Neural cell (in vitro differentiated cells): Measurements from ENCODE around the gene ANGPTL3. TPM values are rescaled to one million over a fixed set of nuclear protein-coding genes. Genes with fewer than 3 reads are reported as not detected.

Experiments
- H2AFZ ChIP-seq: fragments of 200-600, 300-800 bp; sonication (generic), shearing (Covaris generic); 2 replicates; pipeline ENCODE4 v1.6.0; 2014; ENCODE audit warnings: low read depth, mild to moderate bottlenecking, antibody characterized with exemption, low read length, moderate library complexity
- H3F3A ChIP-seq: fragments of 200-600 bp; shearing (Covaris generic); 2 replicates; pipeline ENCODE4 v1.6.1; 2016; ENCODE audit warnings: mild to moderate bottlenecking, moderate library complexity, mixed read lengths, antibody characterized with exemption, low read length; ENCODE audit not compliant: insufficient read depth, poor library complexity, severe bottlenecking
- H3K27ac ChIP-seq: fragments of 200-600, 300-800 bp; sonication (generic), shearing (Covaris generic); 2 replicates; pipeline ENCODE4 v1.5.1; 2014; ENCODE audit warnings: mild to moderate bottlenecking, low read length, moderate library complexity
- H3K27me3 ChIP-seq: fragments of 300-800, 200-600 bp; sonication (generic), shearing (Covaris generic); 2 replicates; pipeline ENCODE4 v1.6.0; 2014; ENCODE audit warnings: mild to moderate bottlenecking, low read depth, low read length, moderate library complexity; ENCODE audit not compliant: insufficient read depth
- H3K36me3 ChIP-seq: fragments of 300-800, 200-600 bp; sonication (generic), shearing (Covaris generic); 2 replicates; pipeline ENCODE4 v1.5.1; 2014; ENCODE audit warnings: mild to moderate bottlenecking, antibody characterized with exemption, low read length, moderate library complexity; ENCODE audit not compliant: insufficient read depth
- H3K4me2 ChIP-seq: fragments of 300-800, 200-600 bp; sonication (generic), shearing (Covaris generic); 2 replicates; pipeline ENCODE4 v1.6.0; 2014; ENCODE audit warnings: mild to moderate bottlenecking, low read length
- H3K4me3 ChIP-seq: fragments of 300-800, 200-600 bp; sonication (generic), shearing (Covaris generic); 2 replicates; pipeline ENCODE4 v1.5.1; 2014; ENCODE audit warnings: mild to moderate bottlenecking, low read length, moderate library complexity
- H3K79me2 ChIP-seq: fragments of 200-600 bp; shearing (Covaris generic); replicated peaks from 2 replicates; pipeline ENCODE4 v1.6.0; 2014; ENCODE audit warnings: mild to moderate bottlenecking, low read length, moderate library complexity; ENCODE audit not compliant: insufficient read depth
- H3K9ac ChIP-seq: fragments of 300-800, 200-600 bp; sonication (generic), shearing (Covaris generic); 2 replicates; pipeline ENCODE4 v1.6.1; 2016; ENCODE audit warnings: mild to moderate bottlenecking, low read length, mixed read lengths
- H3K9me2 ChIP-seq: fragments of 200-600 bp; shearing (Covaris generic); 2 replicates; pipeline ENCODE4 v1.6.1; 2016; ENCODE audit warnings: mild to moderate bottlenecking, low read length, mixed read lengths; ENCODE audit not compliant: insufficient read depth
- H3K9me3 ChIP-seq: fragments of 200-600, 300-800 bp; sonication (generic), shearing (Covaris generic); 2 replicates; pipeline ENCODE4 v1.6.1; 2016; ENCODE audit warnings: mild to moderate bottlenecking, mixed run types, low read length, moderate library complexity, mixed read lengths
- H4K20me1 ChIP-seq: fragments of 200-600 bp; shearing (Covaris generic); 2 replicates; pipeline ENCODE4 v1.6.1; 2016; ENCODE audit warnings: mild to moderate bottlenecking, mixed run types; ENCODE audit not compliant: insufficient read depth
- CTCF ChIP-seq: fragments of 450-650 bp; IDR thresholded peaks from 2 replicates; pipeline ENCODE4 v1.5.1; 2014; ENCODE audit warnings: antibody characterized with exemption, mild to moderate bottlenecking, moderate library complexity; ENCODE audit not compliant: poor library complexity, severe bottlenecking
- EP300 ChIP-seq: fragments of 450-650 bp; conservative IDR thresholded peaks from 2 replicates; pipeline ENCODE4 v1.6.1; 2014; ENCODE audit warnings: antibody characterized with exemption, mild to moderate bottlenecking, moderate library complexity; ENCODE audit not compliant: poor library complexity, severe bottlenecking
- EZH2 ChIP-seq: fragments of 200-600, 300-800 bp; shearing (Covaris generic), sonication (generic); IDR thresholded peaks from 2 replicates; pipeline ENCODE4 v1.6.1; 2014; ENCODE audit warnings: antibody characterized with exemption, low read length, borderline replicate concordance, mild to moderate bottlenecking; ENCODE audit not compliant: insufficient read depth, poor library complexity, severe bottlenecking
- MXI1 ChIP-seq: fragments of 450-650 bp; conservative IDR thresholded peaks from 2 replicates; pipeline ENCODE4 v1.6.1; 2014; ENCODE audit warnings: antibody characterized with exemption, mild to moderate bottlenecking; ENCODE audit not compliant: poor library complexity, severe bottlenecking
- POLR2AphosphoS5 ChIP-seq: IDR thresholded peaks from 2 replicates; pipeline ENCODE4 v1.6.1; 2012
- RAD21 ChIP-seq: fragments of 450-650 bp; conservative IDR thresholded peaks from 2 replicates; pipeline ENCODE4 v1.6.1; 2014; ENCODE audit warnings: antibody characterized with exemption, mild to moderate bottlenecking, moderate library complexity
- SMC3 ChIP-seq: fragments of 450-650 bp; conservative IDR thresholded peaks from 2 replicates; pipeline ENCODE4 v1.6.1; 2014; ENCODE audit warnings: antibody characterized with exemption, mild to moderate bottlenecking, moderate library complexity; ENCODE audit not compliant: poor library complexity
- TAF1 ChIP-seq: IDR thresholded peaks from 2 replicates; pipeline ENCODE4 v1.6.1; 2012; ENCODE audit warnings: low read depth
- polyA plus RNA-seq: library from polyadenylated mRNA; depleted of rRNA; stranded (reverse); fragments of >200 nt; gene quantifications from 2 replicates; pipeline ENCODE4 v1.2.3, GENCODE V29; 2014
- TF ChIP-seq, protein P1 (sequence below): IDR thresholded peaks from 2 replicates; pipeline ENCODE4 v1.6.1; 2012; ENCODE audit warnings: borderline replicate concordance

Gene ANGPTL3
- polyA plus RNA-seq, 1 donor from 2014 or later = not detected

- Histone ChIP-seq H3K79me2 (no peaks in the 10 kb centered on the region), H3K9me2 (no peaks in the 10 kb centered on the region), H3K4me3 (no peak overlapping the region), H2AFZ (no peak overlapping the region), H3K9me3 (no peaks in the 10 kb centered on the region), H3K9ac (no peak overlapping the region), H3K27me3 (no peaks in the 10 kb centered on the region), H3K4me2 (no peak overlapping the region), H4K20me1 (no peaks in the 10 kb centered on the region), H3F3A (no peaks in the 10 kb centered on the region), H3K27ac (no peak overlapping the region), H3K36me3 (no peaks in the 10 kb centered on the region)
- TF ChIP-seq RAD21 = no peak
- no peak for TF ChIP-seq POLR2AphosphoS5
- no peak for TF ChIP-seq EP300
- no peak for TF ChIP-seq EZH2
- TF ChIP-seq, protein P1, sequence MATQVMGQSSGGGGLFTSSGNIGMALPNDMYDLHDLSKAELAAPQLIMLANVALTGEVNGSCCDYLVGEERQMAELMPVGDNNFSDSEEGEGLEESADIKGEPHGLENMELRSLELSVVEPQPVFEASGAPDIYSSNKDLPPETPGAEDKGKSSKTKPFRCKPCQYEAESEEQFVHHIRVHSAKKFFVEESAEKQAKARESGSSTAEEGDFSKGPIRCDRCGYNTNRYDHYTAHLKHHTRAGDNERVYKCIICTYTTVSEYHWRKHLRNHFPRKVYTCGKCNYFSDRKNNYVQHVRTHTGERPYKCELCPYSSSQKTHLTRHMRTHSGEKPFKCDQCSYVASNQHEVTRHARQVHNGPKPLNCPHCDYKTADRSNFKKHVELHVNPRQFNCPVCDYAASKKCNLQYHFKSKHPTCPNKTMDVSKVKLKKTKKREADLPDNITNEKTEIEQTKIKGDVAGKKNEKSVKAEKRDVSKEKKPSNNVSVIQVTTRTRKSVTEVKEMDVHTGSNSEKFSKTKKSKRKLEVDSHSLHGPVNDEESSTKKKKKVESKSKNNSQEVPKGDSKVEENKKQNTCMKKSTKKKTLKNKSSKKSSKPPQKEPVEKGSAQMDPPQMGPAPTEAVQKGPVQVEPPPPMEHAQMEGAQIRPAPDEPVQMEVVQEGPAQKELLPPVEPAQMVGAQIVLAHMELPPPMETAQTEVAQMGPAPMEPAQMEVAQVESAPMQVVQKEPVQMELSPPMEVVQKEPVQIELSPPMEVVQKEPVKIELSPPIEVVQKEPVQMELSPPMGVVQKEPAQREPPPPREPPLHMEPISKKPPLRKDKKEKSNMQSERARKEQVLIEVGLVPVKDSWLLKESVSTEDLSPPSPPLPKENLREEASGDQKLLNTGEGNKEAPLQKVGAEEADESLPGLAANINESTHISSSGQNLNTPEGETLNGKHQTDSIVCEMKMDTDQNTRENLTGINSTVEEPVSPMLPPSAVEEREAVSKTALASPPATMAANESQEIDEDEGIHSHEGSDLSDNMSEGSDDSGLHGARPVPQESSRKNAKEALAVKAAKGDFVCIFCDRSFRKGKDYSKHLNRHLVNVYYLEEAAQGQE = no peak
These were observed 8.0 kb upstream of the ANGPTL3 start for GRCh38 chr1:62589321-62589720.

- Histone ChIP-seq H3F3A (no peaks in the 10 kb centered on the region), H3K27ac (no peak overlapping the region), H3K9me2 (no peaks in the 10 kb centered on the region), H3K9ac (no peak overlapping the region), H2AFZ (no peak overlapping the region), H3K4me2 (no peak overlapping the region), H3K79me2 (no peaks in the 10 kb centered on the region), H3K4me3 (no peak overlapping the region), H3K36me3 (no peaks in the 10 kb centered on the region), H4K20me1 (no peaks in the 10 kb centered on the region), H3K27me3 (no peaks in the 10 kb centered on the region), H3K9me3 (no peaks in the 10 kb centered on the region)
- TF ChIP-seq TAF1 (no peak), CTCF (no peak), MXI1 (no peak), RAD21 (no peak), EZH2 (no peak), POLR2AphosphoS5 (no peak), SMC3 (no peak), EP300 (no peak)
- TF ChIP-seq, protein P1 = no peak
These were observed 6.9 kb upstream of the ANGPTL3 start for GRCh38 chr1:62590255-62590969.
